Globus pallidus (tissue), 1 donor: ENCODE measurements around the gene PLCH2.

Experiments used
- DNase-seq: peaks from one replicate; pipeline ENCODE4 v3.0.0-alpha.2; 2015; ENCODE audit warnings: low spot score

PLCH2 gene

DNA sequence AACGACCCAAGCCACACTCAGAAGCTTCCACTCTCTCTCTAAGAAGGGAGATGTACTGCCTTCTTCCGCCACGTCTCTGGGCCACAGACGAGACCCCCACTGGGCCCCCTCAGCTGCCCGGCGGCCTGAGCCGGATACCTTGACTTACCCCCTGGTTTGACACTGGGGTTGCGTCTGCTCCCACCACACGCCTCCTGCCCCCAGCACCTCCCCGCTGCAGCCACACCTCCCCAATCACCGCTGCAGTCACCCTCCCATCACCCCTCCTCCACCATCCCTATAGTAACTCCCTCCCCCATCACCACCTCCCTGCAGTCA is 39.6 kb downstream of the PLCH2 start:
- DNase-seq: no peak

DNA sequence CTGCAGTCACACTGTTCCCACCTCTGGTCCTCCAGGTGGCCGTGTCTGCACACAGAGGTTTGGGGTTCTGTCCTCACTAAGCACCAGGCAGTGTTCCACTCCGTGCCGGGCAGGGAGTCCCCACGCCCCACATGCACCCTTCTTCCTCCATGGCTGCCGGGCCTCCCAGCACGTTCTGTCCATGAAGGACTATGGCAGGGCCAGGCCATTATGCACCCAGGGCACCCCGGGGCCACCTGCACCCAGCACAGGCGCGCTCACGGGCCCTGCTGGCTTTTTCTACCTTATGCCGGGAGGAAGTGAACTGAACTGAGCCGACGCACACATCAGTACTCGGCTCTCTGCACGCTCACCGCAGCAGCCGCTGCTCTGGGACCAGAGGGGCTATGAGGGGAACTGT is 40.0 kb downstream of the PLCH2 start:
- no peak for DNase-seq

DNA sequence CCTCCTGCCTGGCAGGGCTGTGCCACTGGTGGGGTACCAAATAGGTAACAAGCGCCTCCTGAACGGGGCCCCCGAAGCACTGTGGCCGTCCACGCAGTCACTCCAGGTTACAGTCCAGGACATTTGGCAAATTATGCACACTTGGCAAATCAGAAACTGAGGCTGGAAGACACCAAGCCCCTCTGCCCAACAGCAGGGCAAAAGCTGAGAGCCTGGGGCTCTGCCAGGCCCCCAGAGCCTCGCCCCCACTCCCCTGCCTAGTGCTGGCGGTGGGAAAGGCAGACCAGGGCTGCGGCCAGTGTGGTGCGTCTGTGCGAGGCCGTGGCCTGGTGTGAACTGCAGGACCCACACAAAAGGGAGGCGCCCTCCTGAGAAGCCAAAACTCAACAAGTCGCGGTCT is 40.9 kb downstream of the PLCH2 start:
- DNase-seq: no peak

DNA sequence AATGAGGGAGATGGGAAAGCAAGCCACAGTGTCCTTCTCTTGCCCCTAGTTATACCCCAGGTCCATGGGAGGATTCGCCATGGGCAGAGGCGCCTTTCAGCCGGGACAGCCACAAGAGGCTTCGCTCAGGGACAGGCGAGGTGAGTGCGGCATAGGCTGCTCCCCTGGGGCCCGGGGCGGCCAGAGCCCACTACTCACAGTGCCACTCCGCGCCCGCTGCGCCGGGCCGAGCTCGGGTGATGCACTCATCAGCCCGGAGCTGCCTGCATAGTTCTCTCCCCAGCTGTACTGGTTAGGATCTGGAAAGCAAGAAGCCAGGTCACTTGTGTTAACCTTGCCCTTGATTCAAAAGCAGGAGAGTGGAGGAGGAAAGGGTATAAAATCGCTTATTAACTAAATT is 41.9 kb downstream of the PLCH2 start:
- no peak for DNase-seq

DNA sequence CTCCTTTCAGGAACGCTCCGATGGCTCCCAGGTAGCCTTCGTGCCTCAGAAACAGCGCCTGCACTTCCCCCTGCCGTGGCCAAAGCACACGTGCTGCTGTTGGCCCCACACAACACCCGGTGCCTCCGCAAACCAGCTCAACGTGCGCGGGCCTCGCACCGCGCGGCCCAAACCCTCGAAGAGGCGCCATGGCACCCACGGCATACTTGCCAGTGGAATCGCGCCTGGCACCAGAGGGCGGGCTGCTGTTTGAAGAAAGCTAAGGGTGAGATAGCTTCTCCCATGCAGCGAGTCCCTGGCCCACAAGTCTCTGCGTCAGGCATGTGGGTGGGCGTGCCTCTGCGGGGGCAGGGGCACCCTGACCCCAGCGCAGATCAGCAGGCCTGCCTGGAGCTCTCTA is 42.4 kb downstream of the PLCH2 start:
- DNase-seq: no peak

DNA sequence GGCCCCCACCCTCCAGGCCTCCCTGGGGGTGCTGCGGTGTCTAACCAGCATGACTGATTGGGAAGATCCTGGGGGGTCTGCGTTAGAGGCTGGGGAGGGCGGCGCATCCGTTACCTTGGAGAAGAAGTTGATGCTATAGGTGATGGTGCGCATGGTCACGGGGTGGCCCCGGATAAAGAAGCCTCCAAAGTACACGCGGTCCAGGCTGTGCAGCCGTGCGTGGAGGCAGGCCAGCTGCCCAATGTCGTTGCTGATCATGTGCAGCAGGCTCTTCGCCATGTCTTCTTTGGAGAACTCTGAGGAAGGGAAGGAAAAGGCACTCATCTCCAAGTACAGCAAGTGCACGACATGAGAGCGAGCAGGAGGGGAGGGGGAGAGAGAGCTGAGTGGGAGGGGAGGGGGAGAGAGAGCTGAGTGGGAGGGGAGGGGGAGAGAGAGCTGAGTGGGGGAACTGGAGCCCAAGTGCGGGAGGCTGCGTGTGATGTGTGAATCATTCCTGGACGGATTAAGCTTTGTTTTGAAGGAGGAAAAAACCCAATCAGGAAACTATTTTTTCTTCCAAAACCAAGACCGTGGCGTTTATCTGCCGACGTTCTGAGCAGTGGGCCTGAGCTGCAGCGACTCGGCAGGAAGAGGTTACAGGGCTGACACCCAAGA is 43.1 kb downstream of the PLCH2 start:
- DNase-seq: no peak

DNA sequence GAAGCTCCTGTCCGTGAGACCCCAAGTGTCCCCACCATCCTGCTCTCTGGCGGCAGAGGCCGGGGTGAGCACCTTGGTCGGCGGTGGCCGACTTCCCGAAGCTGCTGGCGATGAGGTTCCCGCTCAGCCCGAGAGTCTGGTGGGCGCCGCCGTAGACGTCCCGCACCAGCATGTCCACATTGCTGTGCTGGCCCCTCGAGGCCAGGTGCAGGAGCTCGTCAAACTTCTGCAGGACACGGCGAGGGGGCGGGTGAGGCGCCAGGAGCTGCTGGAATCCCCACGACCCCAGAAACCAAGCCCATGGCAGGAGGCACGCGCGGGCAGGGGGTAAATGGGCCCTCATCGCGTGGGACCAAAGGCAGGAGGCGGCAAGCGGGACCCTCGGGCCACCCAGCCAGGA is 43.6 kb downstream of the PLCH2 start:
- no peak for DNase-seq

DNA sequence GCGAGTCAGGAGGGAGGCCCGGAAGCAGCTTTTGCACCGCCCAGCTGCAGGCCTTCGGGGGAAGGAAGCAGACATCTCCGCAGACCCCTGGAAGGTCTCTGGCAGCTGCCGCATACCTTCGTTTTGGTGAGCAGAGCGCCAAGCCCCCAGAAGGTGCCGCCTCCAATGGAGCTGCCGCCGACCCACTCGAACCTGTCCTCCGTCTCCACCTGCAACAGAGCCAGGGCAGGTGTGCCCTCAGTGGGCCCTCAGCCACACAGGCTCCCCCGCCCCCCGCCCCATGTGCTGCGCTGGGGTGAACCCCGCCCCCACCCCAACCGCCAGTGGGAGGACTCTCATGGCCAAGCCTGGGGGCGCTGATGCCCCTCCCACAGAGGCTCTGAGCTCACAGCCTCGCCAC is 44.1 kb downstream of the PLCH2 start:
- DNase-seq: no peak

DNA sequence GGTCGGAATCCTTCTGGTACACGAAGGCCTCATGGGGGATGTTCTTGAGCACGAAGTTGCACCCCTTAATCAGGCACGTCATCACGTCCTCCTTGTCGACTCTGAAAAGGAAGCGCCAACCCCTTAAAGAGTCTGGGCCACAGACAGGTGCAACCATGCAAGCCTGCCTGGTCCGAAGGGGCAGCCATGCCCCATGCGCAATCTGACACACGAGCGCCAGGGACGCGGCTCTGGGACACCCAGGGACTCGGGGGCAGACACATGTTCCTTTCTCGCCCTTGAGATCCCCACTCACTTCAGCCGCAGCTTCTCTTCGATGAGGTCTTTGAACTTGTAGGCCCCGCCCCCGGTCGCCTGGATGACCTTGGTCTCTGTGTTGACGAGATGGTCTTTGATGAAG is 44.7 kb downstream of the PLCH2 start:
- DNase-seq: no peak

DNA sequence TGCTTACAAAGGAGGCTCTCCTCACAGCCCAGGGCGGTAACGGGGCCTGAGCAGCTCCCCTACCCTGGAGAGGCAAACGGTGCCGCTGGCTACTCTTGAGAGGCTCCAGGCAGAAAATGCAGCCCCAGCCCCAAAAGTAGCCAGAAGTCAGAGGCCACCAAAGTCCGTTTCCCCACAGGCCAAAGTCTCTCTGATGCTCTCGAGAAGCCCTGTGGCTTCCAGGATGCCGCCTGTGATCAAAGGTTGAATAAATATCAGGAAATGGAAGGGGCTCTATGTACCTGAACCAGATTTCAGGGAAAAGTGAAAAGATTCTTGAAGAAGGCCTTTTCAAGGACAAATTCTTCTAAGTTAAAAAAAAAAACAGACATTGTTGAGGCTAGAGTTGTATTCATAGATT is 46.1 kb downstream of the PLCH2 start:
- no peak for DNase-seq

DNA sequence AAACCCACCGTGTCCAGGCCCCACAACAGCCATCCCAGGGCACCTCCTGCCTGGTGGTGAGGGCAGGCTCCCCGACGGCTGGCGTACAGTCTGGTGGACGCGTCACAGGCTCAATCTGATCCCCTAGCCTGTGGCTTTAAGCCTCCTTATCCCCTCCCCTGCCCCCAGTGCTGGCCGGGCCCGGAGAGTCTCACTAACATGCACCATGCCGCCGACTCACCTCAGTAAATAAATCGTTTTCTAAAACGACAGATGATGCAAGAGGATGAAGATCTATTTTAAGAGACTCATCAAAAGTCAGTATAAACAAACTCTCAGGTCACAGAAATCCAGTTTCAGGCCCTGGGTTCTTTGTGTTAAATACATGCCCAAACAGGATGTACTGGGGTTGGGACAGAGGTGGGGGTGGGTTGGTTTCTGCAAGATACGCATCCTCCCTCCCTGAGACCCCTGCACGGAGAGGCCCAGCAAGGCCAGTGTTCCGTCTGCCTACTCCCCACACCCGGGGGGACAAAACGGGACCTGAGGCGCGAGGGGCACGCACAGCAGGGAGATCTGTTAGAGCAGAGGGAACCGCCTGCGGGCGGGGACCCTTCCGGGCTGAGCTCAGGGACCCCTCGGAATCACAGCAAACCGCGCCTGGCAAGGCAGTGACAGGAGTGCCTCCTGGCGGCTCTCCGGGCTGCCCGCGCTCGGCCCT is 47.3 kb downstream of the PLCH2 start:
- DNase-seq: no peak

DNA sequence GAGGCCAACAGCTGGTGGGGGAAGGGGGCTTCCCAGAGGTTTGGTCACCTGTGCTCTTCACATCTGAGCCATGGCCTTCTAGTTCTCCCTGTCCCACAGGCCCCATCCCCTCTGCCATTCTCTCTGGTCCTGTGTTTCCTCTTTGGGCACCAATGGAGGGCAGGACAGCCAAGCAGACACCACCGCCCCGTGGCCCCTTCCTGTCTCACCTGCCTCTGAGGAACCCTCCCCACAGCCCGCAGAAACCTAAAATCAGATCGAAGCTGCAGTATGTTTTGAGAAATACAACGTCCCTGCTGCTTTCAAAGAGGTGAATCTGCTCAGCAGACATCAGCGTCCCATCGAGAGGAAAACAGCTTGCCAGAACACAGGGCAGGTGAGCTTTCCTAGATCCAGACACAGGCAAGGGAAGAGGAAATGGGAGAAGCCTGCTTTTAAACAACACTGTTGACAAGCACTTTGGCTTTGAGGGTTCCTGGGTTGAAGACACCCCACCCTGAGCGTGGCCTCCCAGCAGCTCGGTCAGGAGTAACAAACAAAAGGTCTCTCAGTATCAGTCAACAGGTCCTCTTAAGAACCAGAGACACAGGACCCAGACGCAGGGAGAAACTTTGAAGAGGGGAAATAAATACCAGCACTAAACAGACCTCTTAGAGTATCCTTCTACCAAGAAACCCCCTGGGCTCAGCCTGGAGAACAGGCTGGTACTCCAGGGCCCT is 48.0 kb downstream of the PLCH2 start:
- DNase-seq: no peak

DNA sequence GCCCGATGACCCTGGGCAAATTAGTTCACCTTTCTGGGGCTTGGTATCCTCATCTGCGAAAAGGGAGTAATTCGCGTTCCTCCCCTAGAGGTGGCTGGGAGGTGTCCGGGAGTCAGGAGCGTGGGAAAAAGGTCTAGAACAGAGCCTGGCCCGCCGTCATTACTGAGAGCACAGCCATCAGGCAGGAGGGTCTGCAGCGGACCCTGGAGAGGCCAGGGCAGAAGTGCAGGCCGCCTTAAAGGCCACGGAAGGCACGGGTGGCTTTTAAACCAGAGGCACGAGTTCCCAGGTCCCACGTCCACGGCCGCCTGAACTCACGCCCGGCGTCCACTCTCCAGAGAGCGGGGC is 49.5 kb downstream of the PLCH2 start:
- no peak for DNase-seq

DNA sequence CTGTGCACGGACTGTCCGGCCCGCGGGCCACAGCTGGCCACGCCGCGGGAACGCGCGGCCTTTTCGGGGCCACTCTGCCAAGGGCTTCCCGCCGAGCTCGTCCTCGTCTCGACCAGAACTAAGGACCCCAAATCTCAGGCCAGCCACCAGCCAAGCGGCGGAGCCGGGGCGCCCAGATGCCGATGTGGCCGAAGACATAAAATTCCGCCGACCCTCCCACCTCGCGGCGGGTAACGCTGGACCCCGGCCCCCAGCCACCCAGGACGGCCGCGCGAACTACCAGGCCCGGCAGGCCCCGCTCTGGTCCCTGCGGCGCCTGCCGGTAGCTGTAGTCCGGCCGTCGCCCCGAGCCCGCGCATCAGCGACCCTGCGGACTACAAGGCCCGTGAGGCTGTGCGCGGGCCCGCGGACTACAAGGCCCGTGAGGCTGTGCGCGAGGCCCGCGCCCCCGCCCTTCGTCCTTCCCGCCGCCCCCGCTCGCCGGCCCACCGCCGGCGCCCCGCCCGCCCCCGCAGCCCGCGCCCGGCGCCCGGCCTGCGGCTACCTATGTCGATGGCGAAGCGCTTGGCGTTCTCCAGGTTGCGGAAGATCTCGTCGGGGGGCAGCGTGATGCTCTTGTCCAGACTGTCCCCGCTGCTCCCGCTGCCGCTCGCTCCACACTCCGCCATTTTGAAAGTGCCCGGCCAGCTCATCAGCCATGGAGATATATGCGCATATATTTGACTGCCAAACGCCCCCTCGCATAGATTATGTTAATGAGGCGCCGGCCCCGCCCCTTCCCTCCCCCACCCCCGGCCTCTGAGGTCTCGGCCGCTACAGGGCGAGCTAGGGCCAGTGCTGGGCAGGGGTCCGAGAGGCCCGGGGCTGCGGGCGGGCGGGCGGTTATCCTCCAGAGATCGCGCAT is 50.1 kb downstream of the PLCH2 start, which contains the start of gene PANK4:
Gene PANK4 (minus strand): TSS at position 677 of the 904 bp plus-strand sequence. CDS start 9 bp downstream, at position 668.
- DNase-seq: peak; percentile 94

DNA sequence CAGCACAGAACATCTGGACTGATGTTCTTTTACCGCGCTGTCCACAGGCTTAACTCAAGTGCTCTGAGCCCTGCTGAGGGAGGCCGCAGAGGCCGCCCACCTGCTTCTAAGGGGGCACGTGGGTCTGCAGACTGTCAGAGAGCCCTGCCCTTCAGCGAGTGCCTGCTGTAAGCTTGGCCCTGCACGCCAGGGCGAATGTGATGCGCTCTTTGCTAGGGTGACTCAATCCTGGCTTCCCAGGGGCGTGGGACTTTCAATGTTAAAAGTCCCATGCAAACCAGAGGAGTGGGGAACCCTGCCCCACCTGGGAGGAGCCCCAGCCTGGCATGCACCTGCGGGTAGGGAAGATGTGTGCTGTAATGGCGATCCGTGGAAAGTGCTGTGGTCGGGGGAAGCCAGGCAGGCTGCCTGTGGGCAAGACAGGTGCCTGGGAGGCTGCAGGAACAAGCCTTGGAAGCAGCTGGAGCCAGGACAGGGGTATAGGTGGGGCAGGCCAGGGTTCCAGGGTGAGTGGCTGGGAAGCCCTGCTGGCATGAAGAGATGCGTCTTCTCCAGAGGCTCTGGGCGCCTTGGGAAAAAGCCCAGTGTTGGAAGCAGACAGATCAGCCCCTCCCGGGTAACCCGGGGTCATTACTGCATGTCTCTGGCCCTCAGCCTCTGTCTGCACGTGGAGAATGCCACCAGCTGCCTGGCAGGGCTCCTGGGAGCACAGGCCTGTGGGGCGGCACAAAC is 50.9 kb downstream of the PLCH2 start:
- peak; percentile 80 for DNase-seq

DNA sequence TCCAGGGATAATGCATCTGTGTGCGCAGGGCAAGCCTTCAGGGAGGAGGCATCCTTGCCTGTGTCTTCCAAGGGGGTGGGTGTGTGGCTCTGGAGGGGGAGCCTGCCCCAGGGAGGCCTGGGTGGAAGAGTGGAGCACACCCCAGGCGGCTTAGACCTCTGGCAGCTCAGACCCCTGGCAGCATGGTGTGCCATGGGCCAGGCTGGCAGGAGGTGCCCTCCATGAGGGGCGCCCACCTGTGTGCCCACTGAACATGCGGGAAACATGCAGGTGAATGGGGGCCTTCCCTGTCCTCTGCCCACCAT is 51.4 kb downstream of the PLCH2 start:
- DNase-seq: no peak

DNA sequence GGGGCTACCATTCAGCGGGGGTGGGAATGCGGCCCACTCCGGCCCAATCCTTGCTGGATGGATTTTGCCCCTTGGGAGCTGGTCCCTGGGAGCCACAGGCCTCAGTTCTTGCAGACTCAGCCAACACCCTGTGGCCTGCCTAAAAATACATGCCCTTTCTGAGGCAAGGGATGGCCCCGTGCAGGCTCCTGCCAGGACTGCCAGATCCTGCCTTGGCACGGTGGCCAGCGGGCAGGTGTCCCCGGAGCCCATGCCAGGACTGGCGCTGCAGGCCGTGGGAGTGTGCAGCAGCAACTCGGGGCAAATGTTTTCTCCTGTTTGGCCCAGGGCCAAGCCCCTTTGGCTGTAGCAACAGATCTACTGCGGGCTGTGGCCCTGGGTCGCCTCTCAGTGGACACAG is 51.9 kb downstream of the PLCH2 start:
- no peak for DNase-seq

DNA sequence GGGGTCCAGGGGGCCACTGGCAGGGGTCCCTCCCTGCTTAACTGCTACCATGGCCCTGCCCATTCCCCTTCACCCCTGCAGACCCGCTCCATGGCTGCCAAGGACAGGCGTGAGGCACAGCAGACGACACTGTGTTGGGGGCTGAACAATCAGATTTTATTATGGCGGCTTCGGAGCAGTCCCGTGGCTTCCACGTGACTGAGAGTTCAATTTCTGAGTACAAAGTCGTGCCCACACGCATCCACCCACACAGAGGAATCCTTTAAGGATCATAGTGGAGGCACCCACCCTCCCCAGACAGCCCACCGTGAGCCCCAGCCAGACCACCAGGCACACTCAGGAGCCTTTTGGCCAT is 52.5 kb downstream of the PLCH2 start:
- DNase-seq: no peak

DNA sequence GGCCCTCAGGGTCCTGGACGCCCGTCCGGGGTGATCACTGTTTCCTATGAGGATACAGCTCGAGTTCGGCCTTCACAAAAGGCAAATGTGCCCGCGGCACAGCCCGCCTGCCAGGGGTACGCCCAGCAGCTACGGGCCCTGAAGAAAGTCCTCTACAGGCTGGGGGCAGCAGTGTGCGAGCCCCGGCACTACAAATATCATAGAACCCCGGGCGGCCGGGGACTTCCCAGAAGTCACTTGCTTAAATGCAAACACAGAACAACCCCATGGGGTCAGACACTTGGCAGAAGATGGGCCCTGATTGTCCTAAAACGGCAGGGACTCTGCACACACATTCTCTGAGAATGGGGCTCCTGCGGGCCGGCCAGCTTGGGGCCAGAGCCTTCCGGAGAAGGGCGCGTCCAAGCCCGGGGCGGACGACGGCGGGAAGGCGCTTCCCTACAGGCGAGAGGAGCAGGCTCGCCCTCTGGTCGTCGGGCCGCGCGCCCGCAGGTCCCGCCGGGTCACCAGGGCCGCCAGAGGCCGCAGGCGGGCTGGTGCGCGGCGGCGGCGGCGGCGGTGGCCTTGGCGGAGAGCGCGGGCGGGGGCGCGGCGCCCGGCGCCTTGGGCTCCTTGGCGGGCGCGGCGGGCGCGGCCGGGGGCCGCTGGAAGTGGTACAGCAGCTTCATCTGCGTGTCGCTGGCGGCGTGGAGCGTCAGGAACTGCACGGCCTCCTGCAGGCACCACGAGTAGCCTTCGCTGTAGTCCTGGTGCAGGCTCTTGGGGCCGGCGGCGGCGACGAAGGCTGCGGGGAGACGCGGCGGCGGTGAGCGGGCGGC is 53.1 kb downstream of the PLCH2 start:
- no peak for DNase-seq

DNA sequence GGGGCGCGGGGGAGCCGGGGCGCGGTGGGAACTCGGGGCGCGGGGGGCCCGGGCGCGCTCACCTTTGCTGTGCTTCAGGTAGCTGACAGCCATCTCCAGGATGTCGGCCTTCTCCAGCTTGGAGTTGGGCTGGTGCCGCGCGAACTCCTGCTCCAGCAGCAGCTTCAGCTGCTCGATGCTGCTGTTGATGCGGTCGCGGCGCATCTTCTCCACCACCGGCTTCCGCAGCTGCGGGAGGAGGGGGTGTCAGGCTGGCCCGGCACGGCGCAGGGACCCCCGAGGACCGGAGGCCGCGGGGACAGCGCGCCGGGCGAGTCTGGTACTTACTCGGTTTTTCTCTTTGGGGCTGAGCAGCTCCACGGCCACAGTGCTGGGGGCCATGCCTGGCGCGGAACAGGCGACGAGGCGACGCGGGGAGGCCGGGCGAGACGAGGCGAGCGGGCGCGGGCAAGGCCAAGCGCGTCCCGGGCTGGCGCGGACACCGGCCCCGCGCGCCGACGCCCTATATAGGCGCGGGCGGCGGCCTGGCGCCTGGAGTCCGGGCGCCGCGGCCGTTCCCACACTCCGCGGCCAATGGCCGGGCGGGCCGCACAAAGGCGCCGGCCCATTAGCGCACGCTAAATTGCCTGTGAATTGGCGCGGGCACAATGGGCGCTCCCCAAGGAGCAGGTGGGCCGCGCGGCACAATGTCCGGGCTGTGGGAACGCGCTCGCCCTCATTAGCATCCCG is 53.9 kb downstream of the PLCH2 start, which contains the start of gene HES5:
Gene HES5 (minus strand): TSS at position 480 of the 729 bp plus-strand sequence. CDS start 99 bp downstream, at position 381.
- no peak for DNase-seq
